ENCODE measurements around the gene MED13. TPM values are rescaled to one million over a fixed set of nuclear protein-coding genes. Genes with fewer than 3 reads are reported as not detected.

Gene MED13
- total and polyA plus RNA-seq, 9 of the 15 experiments (the other 6 are each of a cell fraction or from before 2014, with no cell fraction given): 5.4 to 48.4 (median 28.2) TPM

DNA sequence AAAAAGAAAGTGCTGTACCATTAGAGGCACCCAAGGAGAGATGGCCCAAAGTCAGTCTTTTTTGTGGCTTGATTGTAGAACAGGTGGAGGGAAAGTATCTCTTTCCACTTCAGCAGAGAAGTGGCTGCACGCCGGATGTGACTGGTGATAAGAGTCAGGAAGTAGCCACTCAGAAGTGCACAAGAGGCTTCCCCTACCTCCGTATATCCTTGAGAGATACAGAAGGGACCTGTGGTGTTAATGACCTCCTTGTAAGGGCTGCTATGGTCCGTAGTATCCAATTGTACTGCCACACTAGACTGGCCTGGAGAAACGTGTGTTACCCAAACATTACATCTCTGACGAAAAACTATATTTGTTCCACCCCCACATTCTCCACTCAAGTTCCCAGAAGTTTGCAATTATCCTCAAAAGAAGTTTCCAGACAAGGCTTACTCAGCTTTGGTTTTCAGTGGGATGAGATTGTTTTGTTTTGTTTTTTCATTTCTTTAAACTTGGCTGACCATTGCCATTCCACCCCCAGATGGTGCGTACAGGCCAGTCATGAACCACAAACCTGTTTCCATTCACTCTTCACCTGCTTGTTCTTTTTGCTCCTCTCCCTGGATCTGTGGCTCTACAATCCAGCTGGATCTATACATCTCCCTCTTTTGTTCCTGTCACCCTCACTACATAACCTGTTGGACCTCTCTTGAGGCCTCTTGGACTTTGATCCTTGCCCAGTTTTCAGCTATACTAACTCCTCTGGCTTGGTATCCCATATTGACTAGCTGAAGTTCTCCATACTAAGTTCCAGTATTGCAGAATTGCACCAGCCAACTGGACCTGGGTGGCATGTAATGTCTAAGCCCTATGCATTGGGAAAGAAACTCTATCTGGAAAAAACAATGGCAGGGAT, 20.7 kb upstream of the MED13 start (continued):
- TF ChIP-seq ELF1 (tag; IDR thresholded peaks at IDR 0.05) (peak; percentile 52), ZNF3 (CRISPR knock-in tag; IDR thresholded peaks at IDR 0.05) (no peak), SMARCE1 (IDR thresholded peaks at IDR 0.05) (0 out of 2 replicates have a peak, but pooled peaks have one; percentile 28), THAP7 (CRISPR knock-in tag; IDR thresholded peaks at IDR 0.05) (no peak), L3MBTL2 (IDR thresholded peaks at IDR 0.05) (no peak), MTA1 (IDR thresholded peaks at IDR 0.05; ENCODE audit: borderline replicate concordance) (no peak), EGR1 (conservative IDR thresholded peaks at IDR 0.05) (peak; percentile 50), CBFA2T3 (IDR thresholded peaks at IDR 0.05) (peak; percentile 51), ZNF165 (CRISPR knock-in tag; IDR thresholded peaks at IDR 0.05; ENCODE audit: borderline replicate concordance) (no peak), CTBP1 (IDR thresholded peaks at IDR 0.05; ENCODE audit: borderline replicate concordance) (peak; percentile 70), ARID2 (IDR thresholded peaks at IDR 0.05) (no peak), CBX1 (IDR thresholded peaks at IDR 0.05; ENCODE audit: low read depth) (no peak), FOXM1 (IDR thresholded peaks at IDR 0.05; ENCODE audit: low read depth) (no peak), FOXM1 (CRISPR knock-in tag; IDR thresholded peaks at IDR 0.05; ENCODE audit: low read depth) (no peak), SMAD4 (CRISPR knock-in tag; conservative IDR thresholded peaks at IDR 0.05) (no peak), ZNF140 (CRISPR knock-in tag; IDR thresholded peaks at IDR 0.05) (no peak), ZNF41 (CRISPR knock-in tag; conservative IDR thresholded peaks at IDR 0.05) (0 out of 2 replicates have a peak, but pooled peaks have one; percentile 25), ZNF134 (CRISPR knock-in tag; conservative IDR thresholded peaks at IDR 0.05) (no peak), SAFB (IDR thresholded peaks at IDR 0.05; ENCODE audit: borderline replicate concordance, low read depth, low read length) (no peak), ZEB2 (IDR thresholded peaks at IDR 0.05) (peak; percentile 40; the same call in 1 of the 2 replicates), RB1 (IDR thresholded peaks at IDR 0.05; ENCODE audit: low read depth) (no peak), BRF1 (IDR thresholded peaks at IDR 0.05; ENCODE audit: borderline replicate concordance, extremely low read depth, insufficient read length) (no peak), GABPA (tag; conservative IDR thresholded peaks at IDR 0.05; ENCODE audit: low read depth) (peak; percentile 51), ZNF184 (CRISPR knock-in tag; IDR thresholded peaks at IDR 0.05) (no peak), ZKSCAN3 (CRISPR knock-in tag; IDR thresholded peaks at IDR 0.05) (no peak), FOXA3 (CRISPR knock-in tag; conservative IDR thresholded peaks at IDR 0.05 in 1 of 2, IDR thresholded peaks at IDR 0.05 in 1 of 2) (no peak), POLR3G (IDR thresholded peaks at IDR 0.05; ENCODE audit: extremely low read depth, insufficient read length, insufficient replicate concordance) (no peak), E2F3 (CRISPR knock-in tag; IDR thresholded peaks at IDR 0.05) (no peak), HMG20B (CRISPR knock-in tag; IDR thresholded peaks at IDR 0.05) (no peak)
- TF ChIP-seq, protein P1, sequence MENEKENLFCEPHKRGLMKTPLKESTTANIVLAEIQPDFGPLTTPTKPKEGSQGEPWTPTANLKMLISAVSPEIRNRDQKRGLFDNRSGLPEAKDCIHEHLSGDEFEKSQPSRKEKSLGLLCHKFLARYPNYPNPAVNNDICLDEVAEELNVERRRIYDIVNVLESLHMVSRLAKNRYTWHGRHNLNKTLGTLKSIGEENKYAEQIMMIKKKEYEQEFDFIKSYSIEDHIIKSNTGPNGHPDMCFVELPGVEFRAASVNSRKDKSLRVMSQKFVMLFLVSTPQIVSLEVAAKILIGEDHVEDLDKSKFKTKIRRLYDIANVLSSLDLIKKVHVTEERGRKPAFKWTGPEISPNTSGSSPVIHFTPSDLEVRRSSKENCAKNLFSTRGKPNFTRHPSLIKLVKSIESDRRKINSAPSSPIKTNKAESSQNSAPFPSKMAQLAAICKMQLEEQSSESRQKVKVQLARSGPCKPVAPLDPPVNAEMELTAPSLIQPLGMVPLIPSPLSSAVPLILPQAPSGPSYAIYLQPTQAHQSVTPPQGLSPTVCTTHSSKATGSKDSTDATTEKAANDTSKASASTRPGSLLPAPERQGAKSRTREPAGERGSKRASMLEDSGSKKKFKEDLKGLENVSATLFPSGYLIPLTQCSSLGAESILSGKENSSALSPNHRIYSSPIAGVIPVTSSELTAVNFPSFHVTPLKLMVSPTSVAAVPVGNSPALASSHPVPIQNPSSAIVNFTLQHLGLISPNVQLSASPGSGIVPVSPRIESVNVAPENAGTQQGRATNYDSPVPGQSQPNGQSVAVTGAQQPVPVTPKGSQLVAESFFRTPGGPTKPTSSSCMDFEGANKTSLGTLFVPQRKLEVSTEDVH (IDR thresholded peaks at IDR 0.05; ENCODE audit: low read depth, partially characterized antibody): no peak
